HG02642 (cell line): ENCODE data around the gene LEMD3.

Experiments
- ATAC-seq: cut with Tn5 transposase; IDR thresholded peaks from one replicate; pipeline ENCODE4 v1.9.1; 2021; ENCODE audit warnings: mild to moderate bottlenecking; ENCODE audit not compliant: unreplicated experiment, poor library complexity

The LEMD3 gene

DNA sequence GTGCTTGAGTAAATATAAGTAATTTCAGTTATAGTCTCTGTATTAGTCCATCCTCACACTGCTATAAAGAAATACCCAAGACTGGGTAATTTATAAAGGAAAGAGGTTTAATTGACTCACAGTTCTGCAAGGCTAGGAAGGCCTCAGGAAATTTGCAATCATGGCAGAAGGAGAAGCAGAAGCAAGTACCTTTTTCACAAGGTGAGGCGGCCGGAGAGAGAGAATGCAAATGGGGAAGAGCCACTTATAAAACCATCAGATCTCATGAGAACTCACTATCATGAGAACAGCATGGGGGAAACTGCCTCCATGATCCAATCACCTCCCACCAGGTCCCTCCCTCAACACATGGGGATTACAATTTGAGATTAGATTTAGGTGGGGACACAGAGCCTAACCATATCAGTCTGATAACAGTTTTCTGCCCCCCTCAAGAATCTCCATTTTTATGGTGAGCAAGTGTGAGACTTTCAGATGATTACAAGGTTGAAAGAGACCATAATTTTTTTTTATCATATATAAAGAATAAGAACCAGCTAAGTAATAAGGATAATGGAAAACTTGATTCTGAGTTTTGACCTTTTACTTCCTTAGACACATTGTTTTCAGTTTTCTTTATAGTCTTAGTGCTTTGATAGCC is 35.6 kb downstream of the LEMD3 start:
- ATAC-seq = no peak

DNA sequence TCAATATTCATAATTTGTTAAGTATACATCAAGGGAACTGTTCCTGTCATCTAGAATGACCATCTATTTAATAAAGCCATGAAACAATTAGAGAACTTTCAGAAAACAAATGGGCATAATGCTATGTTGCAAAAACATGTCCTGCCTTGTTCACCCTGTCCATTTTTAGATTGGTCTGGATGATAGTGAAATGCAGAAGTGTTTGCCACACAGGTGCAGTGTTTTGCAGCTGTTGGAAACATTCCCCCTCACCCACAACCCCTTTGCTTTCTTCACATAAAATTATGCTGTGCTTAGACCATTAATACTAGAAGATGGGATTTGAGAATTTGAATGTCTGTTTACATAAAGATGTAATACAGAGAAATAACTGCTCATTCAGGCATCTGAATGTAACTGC is 36.5 kb downstream of the LEMD3 start:
- ATAC-seq = peak; percentile 66

DNA sequence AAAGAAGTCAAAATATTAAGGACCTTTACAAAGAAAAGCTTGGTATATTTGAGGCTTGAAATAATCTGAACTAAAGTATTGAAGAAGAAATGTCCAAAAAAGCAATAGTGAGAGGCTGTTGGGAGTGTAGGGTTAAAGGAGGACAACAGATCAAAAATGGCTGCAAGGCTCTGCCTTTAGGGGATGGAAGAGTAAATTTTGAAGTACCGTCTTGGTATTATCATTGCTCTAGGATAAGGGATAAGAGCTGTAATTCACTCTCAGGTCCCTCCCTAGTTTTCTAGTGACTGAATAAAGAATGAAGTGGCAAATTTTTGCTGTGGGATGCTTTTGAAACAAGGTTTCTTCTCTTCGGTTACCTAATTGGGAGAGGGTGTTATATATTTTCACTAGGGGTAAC is 38.7 kb downstream of the LEMD3 start:
- ATAC-seq = no peak

DNA sequence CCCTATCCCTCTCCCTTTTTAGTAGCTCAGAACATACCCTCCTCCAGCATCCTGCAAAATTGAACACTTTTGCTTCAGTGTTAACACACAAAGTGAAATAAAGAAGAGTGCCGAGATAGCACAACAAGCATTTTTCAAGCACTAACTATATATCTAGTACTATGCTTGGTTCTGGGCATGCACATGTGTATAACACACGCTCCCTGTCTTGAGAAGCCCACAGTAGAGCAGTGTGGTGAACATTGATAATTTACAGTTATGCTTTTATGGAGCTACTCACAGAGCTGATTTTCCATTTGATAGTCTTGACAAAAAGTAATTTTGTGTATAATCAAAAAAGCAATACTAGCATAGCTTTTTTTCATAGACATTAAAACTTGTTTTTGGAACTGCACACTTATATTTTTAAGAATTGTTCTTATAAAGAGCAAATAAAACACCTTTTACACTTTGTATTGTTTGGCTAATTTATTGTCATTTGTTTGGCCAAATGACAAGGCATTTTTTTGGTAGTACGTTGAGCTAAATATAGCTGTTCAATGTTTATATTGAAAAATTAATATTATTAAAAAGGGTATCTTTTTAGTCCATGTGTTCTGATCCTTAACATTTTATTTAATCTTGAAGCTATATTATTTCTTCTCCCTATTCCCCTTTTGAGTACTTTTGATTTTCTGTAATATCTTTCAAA is 39.7 kb downstream of the LEMD3 start:
- no peak for ATAC-seq

DNA sequence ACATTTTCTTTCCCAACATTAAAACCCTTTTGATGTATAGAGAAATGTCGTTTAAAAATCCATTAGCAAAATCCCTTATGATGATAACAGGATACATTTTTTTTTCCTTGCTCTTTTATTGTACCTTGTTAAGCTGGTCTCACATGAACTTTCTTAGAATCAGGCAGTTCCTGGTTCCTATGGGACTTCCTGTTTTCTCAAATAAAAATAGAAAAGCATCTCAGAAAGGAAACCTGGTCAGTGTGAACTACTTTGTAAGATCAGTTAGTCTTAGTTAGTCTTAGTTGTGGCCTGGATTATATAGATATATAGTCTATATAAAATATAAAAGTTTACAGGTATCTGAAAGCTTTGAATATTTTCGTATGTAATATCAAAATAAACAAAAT is 40.3 kb downstream of the LEMD3 start:
- peak; percentile 83 for ATAC-seq

DNA sequence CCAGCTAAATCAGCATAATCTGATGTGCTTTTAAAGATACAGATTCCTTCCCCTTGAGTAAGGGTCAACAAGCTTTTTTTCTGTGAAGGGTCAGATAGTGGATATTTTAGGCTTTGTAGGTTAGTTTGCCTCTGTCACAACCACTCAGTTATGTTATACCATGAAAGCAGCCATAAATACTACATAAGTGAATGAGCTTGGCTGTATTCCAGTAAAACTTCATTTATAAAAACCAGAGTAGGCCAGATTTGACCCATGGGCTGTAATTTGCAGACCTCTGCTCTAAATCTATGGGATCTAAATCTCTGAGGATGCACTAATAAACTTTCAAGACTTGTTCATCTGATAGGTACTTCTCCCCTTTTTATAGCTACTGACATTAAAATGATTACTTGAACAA is 47.7 kb downstream of the LEMD3 start:
- no peak for ATAC-seq

DNA sequence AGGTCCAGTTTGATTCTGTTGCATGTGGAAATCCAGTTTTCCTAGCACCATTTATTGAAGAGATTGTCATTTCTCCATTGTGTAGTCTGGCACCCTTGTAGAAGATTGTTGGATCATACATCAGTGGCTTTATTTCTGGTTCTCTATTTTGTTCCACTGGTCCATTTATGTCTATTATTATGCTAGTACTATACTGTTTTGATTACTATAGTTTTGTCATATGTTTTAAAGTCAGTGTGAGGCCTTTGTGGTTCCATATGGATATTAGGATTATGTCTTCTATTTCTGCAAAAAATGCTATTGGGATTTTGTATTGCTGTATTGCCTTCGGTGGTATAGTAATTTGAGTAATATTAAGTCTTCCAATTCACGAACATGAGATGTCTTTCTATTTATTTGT is 51.4 kb downstream of the LEMD3 start:
- no peak for ATAC-seq

DNA sequence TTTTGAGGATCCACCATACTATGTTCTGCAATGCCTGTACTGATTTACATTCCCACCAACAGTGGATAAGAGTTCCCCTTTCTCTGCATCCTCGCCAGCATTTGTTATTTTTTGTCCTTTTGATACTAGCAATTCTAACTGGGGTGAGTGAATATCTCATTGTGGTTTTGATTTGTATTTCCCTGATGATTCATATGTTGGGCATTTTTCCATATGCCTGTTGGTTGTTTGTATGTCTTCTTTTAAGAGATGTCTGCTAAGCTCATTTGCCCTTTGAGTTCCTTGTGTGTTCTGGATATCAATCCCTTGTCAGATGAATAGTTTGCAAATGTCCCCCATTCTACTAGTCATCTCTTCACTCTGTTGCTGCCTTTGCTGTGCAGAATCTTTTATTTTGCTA is 60.1 kb downstream of the LEMD3 start:
- ATAC-seq = no peak

DNA sequence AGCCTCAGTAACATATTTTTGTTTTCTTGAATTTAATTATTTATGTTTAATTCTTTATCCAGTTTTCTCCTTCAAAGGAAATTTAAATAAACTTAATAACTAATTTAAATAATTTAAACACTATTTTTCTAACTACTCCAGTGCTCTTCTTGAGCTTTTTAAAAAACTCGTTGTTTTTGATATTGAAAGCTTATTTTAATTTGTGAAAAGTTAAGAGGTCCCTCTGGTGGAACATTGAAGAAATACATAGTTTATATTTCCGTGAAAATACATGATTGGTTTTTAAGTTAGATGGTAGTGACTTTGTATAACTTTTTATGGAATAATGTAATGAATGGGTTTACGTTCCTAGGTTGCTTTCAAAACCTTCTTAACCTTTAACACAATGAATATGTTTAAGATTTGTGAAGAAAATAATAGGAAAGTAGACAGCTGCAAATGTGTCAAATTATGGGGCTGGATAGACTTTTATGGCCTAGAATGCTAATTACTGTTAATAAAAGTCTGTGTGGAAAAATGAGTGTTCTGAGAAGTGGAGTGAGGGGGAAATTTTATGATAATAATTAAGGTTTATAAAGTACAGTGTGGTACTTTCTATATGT is 63.2 kb downstream of the LEMD3 start:
- ATAC-seq = no peak

DNA sequence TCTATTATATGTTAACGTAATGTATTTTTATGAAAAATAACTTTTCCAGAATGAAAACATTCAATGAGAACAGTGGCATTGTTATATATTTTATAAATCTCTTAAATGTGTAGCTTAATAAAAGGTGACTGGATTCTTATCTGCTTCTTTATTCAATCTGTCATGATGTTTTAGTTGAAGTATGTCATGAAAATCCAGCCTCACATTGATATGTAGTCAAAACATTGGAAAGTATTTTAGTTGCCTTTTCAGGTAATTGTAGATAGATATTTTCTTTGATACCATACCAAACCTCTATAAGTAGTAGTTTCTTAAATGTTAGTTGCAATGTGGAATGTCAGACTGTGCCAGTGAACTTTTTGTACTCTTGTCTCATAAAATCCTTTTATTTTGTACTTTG is 67.8 kb downstream of the LEMD3 start:
- ATAC-seq = no peak

DNA sequence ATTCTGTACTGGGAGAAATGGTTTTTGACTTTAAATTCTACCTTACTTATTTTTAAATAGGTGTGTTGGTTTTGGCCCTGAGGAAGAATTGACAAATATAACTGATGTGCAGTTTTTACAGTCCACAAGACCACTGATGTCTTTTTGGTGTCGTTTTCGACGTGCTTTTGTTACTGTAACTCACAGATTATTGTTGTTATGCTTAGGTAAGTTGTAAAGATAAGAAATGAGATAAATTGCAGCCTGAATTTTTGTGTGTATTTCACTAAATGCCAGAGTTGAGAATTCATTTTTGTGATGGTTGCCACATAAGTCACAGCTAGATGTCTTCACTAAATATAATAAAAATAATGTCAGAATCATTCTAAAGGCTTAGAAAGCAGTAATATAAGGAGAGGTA is 69.2 kb downstream of the LEMD3 start:
- ATAC-seq = no peak

DNA sequence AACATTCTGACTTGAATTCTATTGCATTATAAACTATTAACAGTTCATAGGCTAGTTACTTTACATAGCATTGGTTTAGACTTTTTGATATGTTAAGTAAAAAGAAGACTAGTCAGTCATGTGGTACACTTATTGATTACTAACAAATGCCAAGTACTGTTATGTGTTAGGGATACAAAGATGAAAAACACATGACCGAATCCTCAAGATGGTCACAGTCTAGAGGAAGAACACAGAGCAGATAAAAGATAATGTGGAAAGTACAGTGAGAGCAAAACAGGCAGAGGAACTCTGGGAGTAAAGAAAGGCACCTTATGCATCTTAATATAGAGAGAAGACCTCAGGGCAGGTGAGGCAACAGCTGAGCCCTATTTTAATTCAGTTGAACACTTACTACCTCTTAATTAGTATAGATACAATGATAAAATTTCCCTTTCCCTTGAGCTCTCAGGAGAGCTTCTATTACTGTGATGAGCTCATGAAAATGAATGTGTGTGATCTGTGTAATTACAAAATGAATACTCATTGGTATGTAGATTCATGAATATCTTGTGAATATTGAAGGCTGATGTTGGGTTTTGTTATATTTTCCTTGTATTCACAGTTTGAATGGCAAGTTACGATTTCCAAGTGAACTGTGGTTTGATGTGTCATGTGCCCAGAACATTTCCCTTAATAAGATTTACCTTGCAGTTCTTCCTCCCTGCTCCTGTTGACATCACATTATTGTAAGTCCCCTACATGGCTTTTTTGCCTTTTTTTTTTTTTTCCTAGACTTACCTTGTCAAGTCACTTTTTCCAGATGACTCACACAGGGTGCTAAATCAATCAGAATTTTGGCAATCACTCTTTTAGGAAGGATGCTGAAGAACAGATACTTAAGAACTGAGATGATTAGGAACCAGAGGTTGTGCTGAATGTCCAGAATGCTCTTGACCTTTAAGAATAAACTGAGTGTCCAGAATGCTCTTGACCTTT is 79.6 kb downstream of the LEMD3 start:
- no peak for ATAC-seq

DNA sequence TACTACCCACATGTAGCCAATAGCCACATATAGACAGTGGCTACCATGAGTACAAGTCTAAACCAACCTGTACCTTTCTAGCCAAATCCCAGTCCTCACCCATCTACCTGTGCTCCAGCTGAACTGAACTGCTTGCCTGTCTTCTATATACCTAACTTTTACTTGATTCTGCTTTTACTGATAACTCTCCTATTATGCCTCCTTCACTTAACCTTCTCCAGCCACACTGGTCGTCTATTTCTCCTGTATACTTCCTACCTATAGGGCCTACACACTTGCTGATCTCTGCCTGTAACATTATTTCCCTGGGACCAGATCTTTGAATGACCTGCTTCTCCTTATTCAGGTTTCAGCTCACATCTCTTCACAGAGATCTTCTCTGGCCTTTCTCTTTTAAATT is 83.1 kb downstream of the LEMD3 start:
- no peak for ATAC-seq

DNA sequence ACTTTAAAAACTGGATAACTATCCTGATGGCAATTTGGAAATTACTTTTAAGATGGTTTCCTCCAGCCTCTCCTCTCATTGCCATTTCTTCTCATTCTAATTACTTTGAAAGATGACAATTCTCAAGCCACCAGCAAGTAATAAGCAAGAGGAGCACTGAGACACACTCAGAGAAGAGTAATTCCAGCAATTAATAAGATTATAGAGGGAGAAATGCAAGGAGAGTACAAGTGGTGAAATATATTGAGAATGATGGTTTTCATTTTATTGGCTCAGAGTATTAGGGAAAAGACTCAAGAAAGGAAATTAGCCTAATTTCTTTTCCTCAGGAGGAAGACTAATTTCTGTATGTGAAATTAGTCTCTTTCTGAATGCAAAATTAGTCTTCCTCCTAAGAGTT is 88.6 kb downstream of the LEMD3 start:
- no peak for ATAC-seq

DNA sequence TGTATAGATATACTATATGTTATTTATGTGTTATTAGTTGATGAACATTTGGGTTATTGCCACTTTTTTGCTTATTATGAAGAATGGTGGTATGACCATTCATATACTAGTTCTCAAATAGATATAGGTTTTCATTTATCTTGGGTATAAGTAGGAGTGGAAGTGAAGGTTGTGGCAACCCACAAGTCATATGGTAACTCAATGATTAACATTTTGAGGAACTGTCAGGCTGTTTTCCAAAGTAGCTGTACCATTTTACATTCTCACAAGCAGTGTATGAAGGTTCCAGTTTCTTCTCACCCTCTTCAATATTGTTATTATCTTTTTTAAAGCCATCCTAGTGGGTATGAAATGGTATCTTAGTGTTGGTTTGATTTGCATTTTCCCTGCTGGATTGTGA is 90.1 kb downstream of the LEMD3 start:
- no peak for ATAC-seq

DNA sequence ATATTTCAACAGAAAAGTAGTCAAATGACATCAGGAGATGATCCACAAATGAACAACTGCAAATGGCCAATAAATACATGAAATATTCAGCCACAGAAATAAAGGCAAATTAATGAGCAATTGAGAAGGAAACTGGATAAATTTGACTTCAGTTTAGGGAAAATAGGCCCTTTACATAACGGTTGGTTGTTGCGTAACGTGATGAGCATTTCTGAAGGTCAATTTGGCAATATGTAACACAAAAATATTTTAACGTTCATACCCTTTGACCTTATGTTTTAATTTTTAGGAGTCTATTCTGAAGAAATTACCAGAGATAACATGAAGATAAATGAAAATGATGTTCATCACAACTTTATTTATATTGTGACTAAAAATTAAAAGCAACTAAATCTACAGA is 94.4 kb downstream of the LEMD3 start:
- ATAC-seq = no peak

DNA sequence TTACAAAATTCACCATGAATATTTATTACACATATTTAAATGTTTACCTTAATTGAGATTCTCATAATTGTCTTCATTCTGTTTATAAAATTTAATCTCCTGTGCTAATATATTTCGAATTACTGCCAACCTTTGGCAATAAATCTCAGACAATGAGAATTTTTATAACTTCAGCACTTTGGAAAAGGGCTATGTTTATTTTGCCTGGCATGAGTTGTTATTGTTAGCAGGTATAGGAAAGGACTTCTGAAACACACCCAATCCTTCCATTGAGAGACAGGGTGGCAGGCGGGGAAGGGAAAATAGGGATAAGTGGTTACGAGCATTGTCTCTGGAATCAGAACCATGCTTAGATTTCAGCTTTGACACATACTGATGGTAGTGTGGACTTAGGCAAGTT is 97.0 kb downstream of the LEMD3 start:
- ATAC-seq = no peak

DNA sequence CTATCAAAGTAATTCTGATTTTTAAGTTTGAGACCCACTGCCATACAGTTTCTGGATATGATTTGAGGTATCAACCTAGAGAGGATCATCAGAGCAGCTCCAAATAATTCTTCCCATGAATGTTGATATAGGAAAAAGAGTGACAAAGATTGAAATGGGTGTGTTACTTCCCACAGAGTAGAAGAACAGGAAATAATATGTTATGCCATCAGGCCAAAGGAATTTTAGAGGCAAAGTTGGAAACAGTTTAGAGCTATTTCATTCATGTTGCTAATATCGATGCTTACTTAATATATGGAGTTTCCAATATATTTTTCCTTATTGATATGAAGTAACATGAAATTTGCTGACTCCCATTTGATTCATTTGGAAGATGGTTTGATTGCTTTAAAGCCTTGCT is 100.2 kb downstream of the LEMD3 start:
- no peak for ATAC-seq

DNA sequence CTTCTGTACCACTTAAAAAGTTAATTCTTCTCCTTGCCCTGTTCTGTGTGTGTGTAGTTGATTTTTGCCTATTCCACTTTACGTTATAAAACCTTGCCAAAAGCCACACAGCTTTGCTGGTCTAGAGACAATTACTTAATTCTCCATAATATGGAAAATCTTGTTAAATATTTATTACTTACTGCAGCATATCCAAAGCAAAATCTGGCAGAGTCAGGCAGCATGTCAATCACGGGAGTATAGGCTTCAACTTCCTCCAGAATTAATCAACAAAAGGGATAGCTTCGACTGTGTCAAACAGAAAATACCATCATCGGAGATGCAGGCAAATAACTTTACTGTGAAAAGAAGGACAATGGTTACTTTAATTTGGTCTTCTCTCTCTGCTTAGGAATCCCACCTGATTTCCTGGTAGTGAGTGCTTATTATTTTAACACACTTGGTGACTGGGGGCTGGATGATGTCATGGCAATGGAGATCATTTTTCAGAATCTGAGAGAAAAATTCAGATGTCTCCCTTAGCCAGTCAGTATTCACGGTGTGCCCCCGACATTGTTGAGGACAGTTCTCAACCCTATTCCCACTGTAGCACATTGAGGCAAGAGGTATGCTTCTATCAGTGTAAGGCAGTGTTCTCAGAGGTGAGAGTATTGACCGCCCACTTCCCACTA is 105.4 kb downstream of the LEMD3 start:
- no peak for ATAC-seq

DNA sequence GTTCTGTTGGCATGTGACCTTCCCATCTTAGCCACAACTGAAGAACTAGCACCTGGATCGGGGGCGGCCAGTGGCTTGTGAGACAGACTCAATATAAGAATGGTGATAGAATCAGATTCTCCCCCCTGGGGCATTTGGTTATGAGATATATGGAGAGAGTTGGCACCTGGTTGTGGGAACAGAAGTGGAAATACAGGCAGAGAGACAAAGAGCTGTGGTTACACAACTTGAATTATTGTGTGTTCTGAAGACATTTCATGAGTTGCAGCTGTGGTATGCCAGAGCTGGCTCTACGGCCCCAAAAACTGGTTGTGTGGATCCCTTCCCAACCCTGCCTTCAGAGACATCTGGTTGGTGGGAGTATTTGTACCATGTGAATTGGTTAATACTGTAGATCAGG is 106.2 kb downstream of the LEMD3 start:
- no peak for ATAC-seq
